Measurements from ENCODE around the gene GRIK4. TPM values are rescaled to one million over a fixed set of nuclear protein-coding genes. Genes with fewer than 3 reads are reported as not detected.

GRIK4 gene
- total and polyA plus RNA-seq, 9 of the 15 experiments (the other 6 are each of a cell fraction or from before 2014, with no cell fraction given): not detected

- DNase-seq (ENCODE audit: extremely low read depth in 1 of 4, low spot score in 3 of 4) (no peak), ATAC-seq (no peak), FAIRE-seq (no peak)
- H3K4me3 ChIP-seq: no peak overlapping the region
- no TSS peak for BruUV-seq (replicated peaks)
- H3K27ac ChIP-seq (ENCODE audit: extremely low read depth, low read depth, low read length): no peak overlapping the region
- peaks cover 44 to 88% of the 10 kb centered on the region in 2 experiments; a peak in 4 of 5 replicates for H3K27me3 ChIP-seq (ENCODE audit: control insufficient read depth in 2 of 2, insufficient read depth in 2 of 2, low read length in 2 of 2)
- no peaks in the 10 kb centered on the region for H3K4me1 ChIP-seq (replicated peaks in 1 of 2; ENCODE audit: control insufficient read depth in 2 of 2, insufficient read depth in 2 of 2, low read length in 2 of 2)
- H3K9ac ChIP-seq (ENCODE audit: insufficient read depth in 1 of 2, low read depth in 2 of 2, low read length in 2 of 2): no peak overlapping the region
- H3K79me2 ChIP-seq (ENCODE audit: control insufficient read depth, insufficient read depth, low read length): no peaks in the 10 kb centered on the region
- POLR2A ChIA-PET: no interaction called here
- no peaks in the 10 kb centered on the region for H3K9me3 ChIP-seq (replicated peaks; ENCODE audit: control insufficient read depth, insufficient read depth, low read depth, low read length)
- no peaks in the 10 kb centered on the region for H3K36me3 ChIP-seq (ENCODE audit: control insufficient read depth, insufficient read depth, low read length)
- H3K9me1 ChIP-seq (ENCODE audit: control insufficient read depth, insufficient read depth, low read length): no peaks in the 10 kb centered on the region
- intact Hi-C loops (cut with micrococcal nuclease) (no loop called here), in situ Hi-C loops (cut with MboI) (loop anchor here (10.0 kb wide), 1 partner anchor 1069 kb away; no protein-coding TSS in a partner anchor)
- H2AFZ ChIP-seq (ENCODE audit: low read depth, low read length): no peak overlapping the region
- H3K4me2 ChIP-seq (ENCODE audit: insufficient read depth, low read length): no peak overlapping the region
- CTCF ChIA-PET (ENCODE audit: low intra/inter-chr PET ratio): no interaction called here
- WGBS (ENCODE audit: insufficient coverage, low coverage, missing lambda C conversion rate): 0% methylated on average over 7 of the region's 10 CpGs
- TF ChIP-seq RFX1 (IDR thresholded peaks at IDR 0.05): no peak
- TF ChIP-seq MCM5 (IDR thresholded peaks at IDR 0.05; ENCODE audit: low read depth): no peak
- no peak for TF ChIP-seq SMAD4 (CRISPR knock-in tag; conservative IDR thresholded peaks at IDR 0.05)
- H4K20me1 ChIP-seq (replicated peaks; ENCODE audit: control insufficient read depth, insufficient read depth, low read length): peaks cover 19% of the 10 kb centered on the region
Measured at GRCh38 chr11:120526241-120526640, 14.7 kb downstream of the GRIK4 start.

- DNase-seq (ENCODE audit: extremely low read depth in 1 of 4, low spot score in 3 of 4): no peak
- Histone ChIP-seq H3K79me2 (ENCODE audit: control insufficient read depth, insufficient read depth, low read length) (no peaks in the 10 kb centered on the region), H3K27me3 (ENCODE audit: control insufficient read depth in 2 of 2, insufficient read depth in 2 of 2, low read length in 2 of 2) (peaks cover 42 to 89% of the 10 kb centered on the region in 2 experiments; a peak in 4 of 5 replicates), H2AFZ (ENCODE audit: low read depth, low read length) (no peak overlapping the region), H3K27ac (ENCODE audit: extremely low read depth, low read depth, low read length) (no peak overlapping the region), H3K4me1 (replicated peaks in 1 of 2; ENCODE audit: control insufficient read depth in 2 of 2, insufficient read depth in 2 of 2, low read length in 2 of 2) (no peaks in the 10 kb centered on the region), H3K9ac (ENCODE audit: insufficient read depth in 1 of 2, low read depth in 2 of 2, low read length in 2 of 2) (no peak overlapping the region; a peak in 1 of 4 replicates), H3K4me3 (no peak overlapping the region), H4K20me1 (replicated peaks; ENCODE audit: control insufficient read depth, insufficient read depth, low read length) (peaks cover 19% of the 10 kb centered on the region), H3K4me2 (ENCODE audit: insufficient read depth, low read length) (no peak overlapping the region), H3K9me1 (ENCODE audit: control insufficient read depth, insufficient read depth, low read length) (no peaks in the 10 kb centered on the region), H3K9me3 (replicated peaks; ENCODE audit: control insufficient read depth, insufficient read depth, low read depth, low read length) (no peaks in the 10 kb centered on the region), H3K36me3 (ENCODE audit: control insufficient read depth, insufficient read depth, low read length) (no peaks in the 10 kb centered on the region)
- 1% methylated on average over 14 of the region's 16 CpGs for WGBS (ENCODE audit: insufficient coverage, low coverage, missing lambda C conversion rate)
- in situ Hi-C loops (cut with MboI) (loop anchor here (10.0 kb wide), 1 partner anchor 1068 kb away; no protein-coding TSS in a partner anchor), intact Hi-C loops (cut with micrococcal nuclease) (no loop called here)
- no peak for FAIRE-seq
- POLR2A ChIA-PET: interaction anchor here (0.7 kb wide), 1 partner anchor 97 kb away, joined by 3 read pairs; no protein-coding TSS in a partner anchor
- CTCF ChIA-PET (ENCODE audit: low intra/inter-chr PET ratio): no interaction called here
- no peak for ATAC-seq
- no TSS peak for BruUV-seq (replicated peaks)
- TF ChIP-seq POLR3A (IDR thresholded peaks at IDR 0.05; ENCODE audit: borderline replicate concordance, extremely low read depth, insufficient read depth, insufficient read length) (no peak), ESRRB (CRISPR knock-in tag; IDR thresholded peaks at IDR 0.05; ENCODE audit: borderline replicate concordance) (no peak), ELK3 (CRISPR knock-in tag; IDR thresholded peaks at IDR 0.05) (no peak), ZNF277 (CRISPR knock-in tag; IDR thresholded peaks at IDR 0.05; ENCODE audit: borderline replicate concordance) (no peak), CREBBP (IDR thresholded peaks at IDR 0.05; ENCODE audit: low read depth, low read length) (no peak), ETV1 (tag; conservative IDR thresholded peaks at IDR 0.05; ENCODE audit: low read depth) (no peak), CHD1 (IDR thresholded peaks at IDR 0.05; ENCODE audit: low read length) (no peak), ARID2 (IDR thresholded peaks at IDR 0.05) (no peak), ETV5 (CRISPR knock-in tag; IDR thresholded peaks at IDR 0.05; ENCODE audit: low read depth) (no peak)
Measured at GRCh38 chr11:120527111-120527761, 15.7 kb downstream of the GRIK4 start.

Measured in K562 (cell line).